Spleen (tissue), 11 donors: ENCODE results near the gene COL25A1. TPM values are rescaled to one million over a fixed set of nuclear protein-coding genes. Genes with fewer than 3 reads are reported as not detected.

Experiments used
- DNase-seq: peaks from one replicate; pipeline ENCODE4 v3.0.0-alpha.2; 2020
- H3K27ac ChIP-seq, 8 donors: fragments of 200-600 bp; sonication (generic) in 7 of 8; 1 replicate in 4 of 8; 2 replicates in 4 of 8; pipeline versions ENCODE4 v1.5.0 to v1.8.0; 2016 to 2021; ENCODE audit warnings: inconsistent platforms in 4 of 8, mild to moderate bottlenecking in 4 of 8, moderate library complexity in 1 of 8
- H3K27me3 ChIP-seq, 7 donors: fragments of 200-600 bp; sonication (generic) in 6 of 7; replicated peaks in 1 of 7; 1 replicate in 4 of 7; 2 replicates in 3 of 7; pipeline versions ENCODE4 v1.5.0 to v1.8.0; 2016 to 2021; ENCODE audit warnings: inconsistent platforms in 3 of 7, mild to moderate bottlenecking in 1 of 7
- H3K36me3 ChIP-seq, 6 donors: fragments of 200-600 bp; sonication (generic) in 5 of 6; 1 replicate in 4 of 6; 2 replicates in 2 of 6; pipeline versions ENCODE4 v1.5.0 to v1.8.0; 2016 to 2021; ENCODE audit warnings: inconsistent platforms in 2 of 6
- H3K4me1 ChIP-seq, 6 donors: fragments of 200-600 bp; sonication (generic) in 5 of 6; 1 replicate in 3 of 6; 2 replicates in 3 of 6; pipeline versions ENCODE4 v1.5.0 to v1.8.0; 2016 to 2021; ENCODE audit warnings: inconsistent platforms in 3 of 6
- H3K4me3 ChIP-seq, 8 donors: fragments of 200-600 bp; sonication (generic) in 7 of 8; 1 replicate in 4 of 8; 2 replicates in 4 of 8; pipeline versions ENCODE4 v1.5.0 to v1.8.0; 2016 to 2021; ENCODE audit warnings: inconsistent platforms in 4 of 8, mild to moderate bottlenecking in 4 of 8, moderate library complexity in 2 of 8
- H3K9me3 ChIP-seq, 8 donors: fragments of 200-600 bp; sonication (generic) in 7 of 8; 1 replicate in 4 of 8; 2 replicates in 4 of 8; pipeline versions ENCODE4 v1.5.0 to v1.8.0; 2016 to 2021; ENCODE audit warnings: inconsistent platforms in 4 of 8
- POLR2A ChIP-seq, 3 donors: fragments of 450-650 bp; IDR thresholded peaks; one replicate each; pipeline ENCODE4 v1.5.1; 2017; ENCODE audit warnings: antibody characterized with exemption in 3 of 3, mild to moderate bottlenecking in 1 of 3
- POLR2AphosphoS5 ChIP-seq, 3 donors: sonication (generic); formaldehyde crosslinking; IDR thresholded peaks; one replicate each; pipeline ENCODE4 v1.5.1; 2017; ENCODE audit warnings: antibody characterized with exemption in 3 of 3
- WGBS, 5 donors: extraction: QIAGEN DNeasy Blood & Tissue Kit in 3 of 5; methylation state at CpG; one replicate each; pipeline versions ENCODE4 v1.1.5 to v1.1.7; 2013 to 2018; 5-methylcytosine and 5-hydroxymethylcytosine counted together
- intact Hi-C: fragments of 100-400 bp; cut with DNase I; formaldehyde crosslinking; loops from one replicate; pipeline ENCODE4 v1.15.0; 2023; ENCODE audit warnings: low total_unique reads
- polyA plus RNA-seq, 3 donors: library from polyadenylated mRNA; stranded (reverse); fragments of 200-250 nt; gene quantifications; one replicate each; pipeline ENCODE4 v1.2.1, GENCODE V29; 2013
- total RNA-seq, 7 donors: library from RNA; depleted of rRNA in 3 of 7; stranded (reverse); fragments of >200 nt in 3 of 7; fragmentation: NEBNext Ultra II Directional in 4 of 7; extraction: Animal tissue kit (Norgen Biotek cat#: 25700) in 4 of 7; gene quantifications; one replicate each; pipeline versions ENCODE4 v1.1.0 to v1.2.1, GENCODE V29; 2016 to 2021
- TF ChIP-seq, protein P1 (sequence below), 11 experiments: fragments of 200-600 bp in 7 of 11; fragments of 450-650 bp in 4 of 11; sonication (generic) in 4 of 11; IDR thresholded peaks in 8 of 11; conservative IDR thresholded peaks in 3 of 11; 1 replicate in 7 of 11; 2 replicates in 4 of 11; pipeline versions ENCODE4 v1.4.0 to v1.8.0; 2016 to 2021; ENCODE audit warnings: antibody characterized with exemption in 11 of 11, inconsistent platforms in 4 of 11, mild to moderate bottlenecking in 1 of 11
- donor health status: healthy with polysubstance abuse.
- donor health status: DM: no; HTN: no; CAD: no; lungs with moderate emphysema.
- donor health status: DM: no; HTN: no; CAD: no.
- donor health status: Bipolar disorder and iron deficiency.
- donor health status: healthy.
- donor health status: DM: no; HTN: no; CAD: no.
- donor health status: DM: yes; HTN: yes; CAD: no.

COL25A1 gene
- total and polyA plus RNA-seq, 10 donors, result 0.06 to 1.9 (median 0.57) TPM; not detected in 1

DNA sequence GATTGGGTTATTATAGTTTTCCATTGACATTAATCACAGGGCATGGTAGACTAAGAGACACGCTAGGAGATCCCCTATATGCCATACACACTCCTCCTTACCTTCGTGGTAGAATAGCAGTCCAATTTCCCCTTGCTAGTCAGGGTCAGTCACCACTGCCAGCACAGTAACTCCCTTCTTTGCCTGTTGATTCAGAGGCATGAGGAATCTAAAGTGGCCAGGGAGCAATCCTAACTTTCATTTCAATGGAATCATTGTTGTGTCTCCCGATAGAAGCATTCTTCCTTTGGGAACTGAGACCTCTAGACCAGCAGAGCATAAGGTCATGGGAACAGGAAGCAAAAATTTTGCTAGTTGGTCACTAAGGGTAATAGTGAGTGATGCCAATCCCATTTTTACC, 51.1 kb downstream of the COL25A1 start:
- no peak overlapping the region for H3K27ac ChIP-seq
- H3K9me3 ChIP-seq, result no peaks in the 10 kb centered on the region
- H3K4me1 ChIP-seq, result no peaks in the 10 kb centered on the region
- H3K4me3 ChIP-seq, result no peak overlapping the region
- DNase-seq, result no peak
- intact Hi-C loops, result no loop called here
- TF ChIP-seq, protein P1, sequence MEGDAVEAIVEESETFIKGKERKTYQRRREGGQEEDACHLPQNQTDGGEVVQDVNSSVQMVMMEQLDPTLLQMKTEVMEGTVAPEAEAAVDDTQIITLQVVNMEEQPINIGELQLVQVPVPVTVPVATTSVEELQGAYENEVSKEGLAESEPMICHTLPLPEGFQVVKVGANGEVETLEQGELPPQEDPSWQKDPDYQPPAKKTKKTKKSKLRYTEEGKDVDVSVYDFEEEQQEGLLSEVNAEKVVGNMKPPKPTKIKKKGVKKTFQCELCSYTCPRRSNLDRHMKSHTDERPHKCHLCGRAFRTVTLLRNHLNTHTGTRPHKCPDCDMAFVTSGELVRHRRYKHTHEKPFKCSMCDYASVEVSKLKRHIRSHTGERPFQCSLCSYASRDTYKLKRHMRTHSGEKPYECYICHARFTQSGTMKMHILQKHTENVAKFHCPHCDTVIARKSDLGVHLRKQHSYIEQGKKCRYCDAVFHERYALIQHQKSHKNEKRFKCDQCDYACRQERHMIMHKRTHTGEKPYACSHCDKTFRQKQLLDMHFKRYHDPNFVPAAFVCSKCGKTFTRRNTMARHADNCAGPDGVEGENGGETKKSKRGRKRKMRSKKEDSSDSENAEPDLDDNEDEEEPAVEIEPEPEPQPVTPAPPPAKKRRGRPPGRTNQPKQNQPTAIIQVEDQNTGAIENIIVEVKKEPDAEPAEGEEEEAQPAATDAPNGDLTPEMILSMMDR (IDR thresholded peaks at IDR 0.05 in 8 of 11, conservative IDR thresholded peaks at IDR 0.05 in 3 of 11), result no peak
- TF ChIP-seq POLR2A (IDR thresholded peaks at IDR 0.05), result no peak
- TF ChIP-seq POLR2AphosphoS5 (IDR thresholded peaks at IDR 0.05), result no peak
- no peaks in the 10 kb centered on the region for H3K36me3 ChIP-seq
- WGBS, 5 donors, result 71 to 84% (median 77%) methylated on average over 3 of the region's 3 CpGs
- no peaks in the 10 kb centered on the region for H3K27me3 ChIP-seq

DNA sequence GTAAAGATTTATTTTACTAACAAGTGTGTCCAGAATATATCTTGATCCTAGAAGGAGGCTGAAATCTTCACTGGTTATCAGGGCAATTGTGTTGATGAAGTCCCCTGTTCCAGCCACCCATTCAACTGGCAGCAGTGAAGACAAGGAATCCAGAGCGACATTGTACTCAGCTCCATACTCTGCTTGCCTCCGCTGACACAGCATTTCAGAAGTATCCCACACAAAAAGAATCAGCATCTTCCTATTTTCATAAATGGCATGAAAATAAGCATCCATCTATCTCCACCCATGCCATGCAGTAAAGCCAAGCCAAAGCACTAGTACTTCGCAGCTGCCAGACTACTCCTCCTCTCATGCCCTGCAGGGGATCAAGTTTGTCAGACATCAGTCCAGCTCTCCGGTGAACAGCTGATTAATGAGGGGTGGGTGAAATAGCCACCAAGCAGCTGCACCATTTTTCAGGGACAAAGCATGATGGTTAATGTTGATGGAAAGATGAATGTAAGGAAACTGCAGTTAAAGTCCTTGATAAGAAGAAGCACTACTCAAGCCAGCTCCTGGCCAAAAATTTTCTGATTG, 54.0 kb downstream of the COL25A1 start:
- H3K36me3 ChIP-seq, result no peaks in the 10 kb centered on the region
- TF ChIP-seq POLR2A (IDR thresholded peaks at IDR 0.05) (no peak), POLR2AphosphoS5 (IDR thresholded peaks at IDR 0.05) (no peak)
- TF ChIP-seq, protein P1 (IDR thresholded peaks at IDR 0.05 in 8 of 11, conservative IDR thresholded peaks at IDR 0.05 in 3 of 11), result no peak

DNA sequence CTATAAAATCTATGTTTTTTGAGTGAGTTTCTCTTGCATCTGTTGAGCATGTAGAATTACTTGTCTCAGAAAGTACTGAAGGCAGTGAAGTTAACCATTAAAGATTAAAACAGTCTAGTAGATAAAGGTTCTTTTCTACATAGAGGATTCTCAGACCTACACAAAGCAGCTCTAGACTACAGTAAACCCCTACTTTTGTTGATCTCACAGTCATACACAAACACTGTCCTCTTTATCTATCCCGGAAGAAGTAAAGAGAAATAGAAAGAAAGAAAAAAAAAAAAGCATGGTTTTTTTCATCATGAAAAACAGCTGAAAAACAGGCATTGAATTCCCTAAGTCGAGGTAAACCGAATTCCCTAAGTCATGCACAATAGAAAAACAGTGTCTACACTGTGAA, 58.6 kb downstream of the COL25A1 start:
- TF ChIP-seq POLR2AphosphoS5 (IDR thresholded peaks at IDR 0.05) (no peak), POLR2A (IDR thresholded peaks at IDR 0.05) (no peak)
- TF ChIP-seq, protein P1 (IDR thresholded peaks at IDR 0.05 in 8 of 11, conservative IDR thresholded peaks at IDR 0.05 in 3 of 11), result no peak
- WGBS, 5 donors, result 81 to 93% (median 86%) methylated on average over 3 of the region's 3 CpGs
- no peak overlapping the region for H3K27ac ChIP-seq
- H3K9me3 ChIP-seq, result no peaks in the 10 kb centered on the region
- H3K4me3 ChIP-seq, result no peak overlapping the region
- no peak for DNase-seq
- no peaks in the 10 kb centered on the region for H3K36me3 ChIP-seq
- no peaks in the 10 kb centered on the region for H3K27me3 ChIP-seq
- H3K4me1 ChIP-seq, result no peaks in the 10 kb centered on the region
- intact Hi-C loops, result no loop called here

More for the DNA sequence above, 54.0 kb downstream of the COL25A1 start:
- Histone ChIP-seq H3K4me1 (no peaks in the 10 kb centered on the region), H3K9me3 (no peaks in the 10 kb centered on the region), H3K4me3 (no peak overlapping the region), H3K27me3 (no peaks in the 10 kb centered on the region), H3K27ac (no peak overlapping the region)
- no peak for DNase-seq
- WGBS, 5 donors, result 86 to 97% (median 91%) methylated on average over 4 of the region's 4 CpGs
- intact Hi-C loops, result no loop called here

DNA sequence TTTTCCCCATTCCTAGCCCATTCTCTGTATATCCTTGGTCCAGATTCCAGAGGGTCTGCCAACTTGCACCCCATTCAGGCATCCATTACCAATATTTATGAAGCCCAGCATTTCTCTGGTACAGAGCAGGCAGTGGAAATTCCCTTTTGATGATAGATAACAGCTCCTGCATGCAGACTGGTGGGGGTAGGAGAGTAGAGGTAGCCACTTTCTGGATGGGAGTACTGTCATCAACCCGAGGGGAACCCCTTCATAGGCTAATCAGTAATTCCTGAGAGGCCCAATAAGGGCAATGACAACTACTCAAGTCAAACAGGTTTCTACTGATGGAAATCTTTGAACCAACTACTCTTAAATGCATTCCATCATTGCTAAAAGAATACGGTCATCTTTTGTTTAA, 63.7 kb downstream of the COL25A1 start:
- Histone ChIP-seq H3K27me3 (no peaks in the 10 kb centered on the region), H3K27ac (no peak overlapping the region), H3K4me1 (no peaks in the 10 kb centered on the region), H3K36me3 (no peaks in the 10 kb centered on the region), H3K4me3 (no peak overlapping the region), H3K9me3 (peaks cover 0 to 11% (median 0%) of the 10 kb centered on the region in 8 donors)
- TF ChIP-seq POLR2AphosphoS5 (IDR thresholded peaks at IDR 0.05) (no peak), POLR2A (IDR thresholded peaks at IDR 0.05) (no peak)
- TF ChIP-seq, protein P1 (IDR thresholded peaks at IDR 0.05 in 8 of 11, conservative IDR thresholded peaks at IDR 0.05 in 3 of 11), result no peak
- DNase-seq, result no peak
- intact Hi-C loops, result no loop called here
- 67 to 93% (median 82%) methylated on average over 2 of the region's 2 CpGs for WGBS, 5 donors
